ENCODE results near the gene CHD3.

DNA sequence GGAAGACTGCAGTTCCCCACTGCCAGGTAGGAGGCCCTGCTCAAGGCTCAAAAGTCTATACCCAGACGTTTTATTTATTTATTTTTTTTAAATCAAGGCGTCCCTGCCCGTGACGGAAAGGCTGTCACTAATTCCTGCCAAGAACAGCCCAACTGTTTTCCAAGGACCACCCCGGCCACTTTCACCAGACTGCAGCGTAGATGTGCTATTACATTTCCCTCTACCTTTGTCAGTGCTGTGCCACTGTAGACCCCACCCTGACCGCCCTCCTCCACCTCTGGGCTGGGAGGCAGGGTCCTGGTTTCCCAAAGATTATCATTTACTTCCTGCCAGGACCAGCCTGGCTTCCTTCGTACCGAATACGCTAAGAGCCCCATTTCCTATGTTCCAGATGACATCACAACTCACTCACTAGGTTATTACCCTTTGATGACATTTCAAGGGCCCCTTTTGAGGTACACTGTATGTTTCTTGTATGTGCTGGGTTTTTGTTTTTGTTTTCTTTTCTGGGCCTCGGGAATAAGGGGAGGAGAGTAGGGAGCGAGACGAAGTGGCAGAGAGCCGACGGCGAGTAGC lies 33.8 kb downstream of the CHD3 start:
- no peak for TF ChIP-seq CTCF (IDR thresholded peaks at IDR 0.05; ENCODE audit: borderline replicate concordance, extremely low read depth, low read length, poor library complexity, severe bottlenecking)
- TF ChIP-seq EZH2 (IDR thresholded peaks at IDR 0.05; ENCODE audit: borderline replicate concordance, low read depth, low read length, severe bottlenecking) = no peak

Measured in DND-41 (cell line).